ENCODE measurements around the gene ARHGAP8. TPM values are rescaled to one million over a fixed set of nuclear protein-coding genes. Genes with fewer than 3 reads are reported as not detected.

ARHGAP8 gene
- total RNA-seq, 2 donors from 2014 or later = 34.6 to 64.5 TPM

DNA sequence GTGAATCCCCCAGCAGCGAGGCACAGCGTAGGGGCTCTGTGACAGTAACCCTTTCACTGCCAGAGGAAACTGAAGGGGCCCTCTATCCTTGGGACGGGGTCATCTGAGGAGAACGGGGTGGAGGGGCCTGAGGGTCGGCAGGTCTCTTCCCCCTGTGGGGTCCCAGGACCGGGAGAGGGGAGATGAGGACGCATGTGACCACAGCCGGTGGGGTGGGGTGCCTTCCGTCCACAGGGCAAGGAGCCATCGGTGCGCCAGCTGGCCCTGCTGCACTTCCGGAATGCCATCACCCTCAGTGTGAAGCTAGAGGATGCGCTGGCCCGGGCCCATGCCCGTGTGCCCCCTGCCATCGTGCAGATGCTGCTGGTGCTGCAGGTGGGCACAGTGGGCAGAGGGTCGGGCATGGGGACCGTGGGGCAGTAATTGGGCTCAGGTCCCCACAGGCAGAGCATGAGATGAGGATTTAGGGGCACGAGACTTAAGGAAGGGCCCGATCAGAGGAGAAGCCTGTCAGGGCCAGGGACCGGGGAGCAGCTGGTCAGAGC lies 20.3 kb upstream of the ARHGAP8 start:
- Histone ChIP-seq H3K36me3 (no peaks in the 10 kb centered on the region), H3K27me3 (replicated peaks; ENCODE audit: insufficient read depth) (no peaks in the 10 kb centered on the region), H3K9me3 (no peaks in the 10 kb centered on the region), H3K27ac (no peak overlapping the region), H3K4me1 (replicated peaks) (no peaks in the 10 kb centered on the region), H3K4me3 (no peak overlapping the region)
- TF ChIP-seq, protein P1, sequence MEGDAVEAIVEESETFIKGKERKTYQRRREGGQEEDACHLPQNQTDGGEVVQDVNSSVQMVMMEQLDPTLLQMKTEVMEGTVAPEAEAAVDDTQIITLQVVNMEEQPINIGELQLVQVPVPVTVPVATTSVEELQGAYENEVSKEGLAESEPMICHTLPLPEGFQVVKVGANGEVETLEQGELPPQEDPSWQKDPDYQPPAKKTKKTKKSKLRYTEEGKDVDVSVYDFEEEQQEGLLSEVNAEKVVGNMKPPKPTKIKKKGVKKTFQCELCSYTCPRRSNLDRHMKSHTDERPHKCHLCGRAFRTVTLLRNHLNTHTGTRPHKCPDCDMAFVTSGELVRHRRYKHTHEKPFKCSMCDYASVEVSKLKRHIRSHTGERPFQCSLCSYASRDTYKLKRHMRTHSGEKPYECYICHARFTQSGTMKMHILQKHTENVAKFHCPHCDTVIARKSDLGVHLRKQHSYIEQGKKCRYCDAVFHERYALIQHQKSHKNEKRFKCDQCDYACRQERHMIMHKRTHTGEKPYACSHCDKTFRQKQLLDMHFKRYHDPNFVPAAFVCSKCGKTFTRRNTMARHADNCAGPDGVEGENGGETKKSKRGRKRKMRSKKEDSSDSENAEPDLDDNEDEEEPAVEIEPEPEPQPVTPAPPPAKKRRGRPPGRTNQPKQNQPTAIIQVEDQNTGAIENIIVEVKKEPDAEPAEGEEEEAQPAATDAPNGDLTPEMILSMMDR (IDR thresholded peaks at IDR 0.05) = no peak
- TF ChIP-seq POLR2AphosphoS5 (IDR thresholded peaks at IDR 0.05) = no peak
- TF ChIP-seq POLR2A (IDR thresholded peaks at IDR 0.05) = no peak
- 86% methylated on average over 21 of the region's 21 CpGs for WGBS
- intact Hi-C loops (cut with DNase I) = no loop called here
- DNase-seq (ENCODE audit: low spot score) = no peak

GRCh38 chr22:44732661-44733060 lies 19.7 kb upstream of the ARHGAP8 start:
- H3K36me3 ChIP-seq = no peaks in the 10 kb centered on the region
- 92% methylated on average over 27 of the region's 27 CpGs for WGBS
- intact Hi-C loops (cut with DNase I) = no loop called here
- H3K9me3 ChIP-seq = no peaks in the 10 kb centered on the region
- TF ChIP-seq, protein P1 (IDR thresholded peaks at IDR 0.05) = no peak
- TF ChIP-seq POLR2A (IDR thresholded peaks at IDR 0.05) = no peak
- no peak for TF ChIP-seq POLR2AphosphoS5 (IDR thresholded peaks at IDR 0.05)
- no peaks in the 10 kb centered on the region for H3K4me1 ChIP-seq (replicated peaks)
- no peak overlapping the region for H3K4me3 ChIP-seq
- H3K27ac ChIP-seq = no peak overlapping the region
- DNase-seq (ENCODE audit: low spot score) = no peak
- no peaks in the 10 kb centered on the region for H3K27me3 ChIP-seq (replicated peaks; ENCODE audit: insufficient read depth)

DNA sequence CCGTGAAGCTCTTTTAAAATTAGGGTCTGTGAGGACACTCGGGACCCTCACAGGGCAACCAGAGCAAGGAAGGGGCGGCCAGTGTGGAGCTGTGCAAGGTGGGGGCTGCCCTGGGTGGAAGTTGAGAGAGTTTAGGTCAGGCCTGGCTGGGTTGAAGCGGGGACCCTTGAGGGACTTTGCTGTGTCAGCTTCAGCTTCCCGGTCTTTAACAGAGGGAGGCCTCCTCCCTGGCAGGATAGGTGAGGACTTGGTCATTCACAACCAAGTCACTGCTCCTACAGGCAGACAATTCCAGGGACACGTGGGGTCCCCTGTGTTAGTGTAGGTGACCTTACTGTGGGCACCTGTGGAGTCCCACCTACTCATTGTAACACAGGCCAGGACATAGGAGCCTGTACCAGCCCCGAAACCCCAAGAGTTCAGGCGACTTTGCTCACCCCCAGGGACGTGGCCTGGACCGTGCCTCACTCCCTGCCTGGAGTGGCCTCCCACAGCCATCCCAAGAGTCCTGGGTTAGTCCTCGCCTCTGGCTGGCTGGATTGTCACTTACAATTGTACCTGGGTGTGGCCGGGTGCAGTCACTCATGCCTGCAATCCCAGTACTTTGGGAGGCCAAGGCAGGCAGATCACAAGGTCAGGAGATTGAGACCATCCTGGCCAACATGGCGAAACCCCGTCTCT lies 18.8 kb upstream of the ARHGAP8 start:
- no peak overlapping the region for H3K27ac ChIP-seq
- DNase-seq (ENCODE audit: low spot score) = no peak
- WGBS = 93% methylated on average over 14 of the region's 14 CpGs
- no peaks in the 10 kb centered on the region for H3K36me3 ChIP-seq
- no peaks in the 10 kb centered on the region for H3K9me3 ChIP-seq
- no peaks in the 10 kb centered on the region for H3K4me1 ChIP-seq (replicated peaks)
- intact Hi-C loops (cut with DNase I) = no loop called here
- H3K4me3 ChIP-seq = no peak overlapping the region
- TF ChIP-seq, protein P1 (IDR thresholded peaks at IDR 0.05) = no peak
- TF ChIP-seq POLR2AphosphoS5 (IDR thresholded peaks at IDR 0.05) (no peak), POLR2A (IDR thresholded peaks at IDR 0.05) (no peak)
- H3K27me3 ChIP-seq (replicated peaks; ENCODE audit: insufficient read depth) = no peaks in the 10 kb centered on the region

DNA sequence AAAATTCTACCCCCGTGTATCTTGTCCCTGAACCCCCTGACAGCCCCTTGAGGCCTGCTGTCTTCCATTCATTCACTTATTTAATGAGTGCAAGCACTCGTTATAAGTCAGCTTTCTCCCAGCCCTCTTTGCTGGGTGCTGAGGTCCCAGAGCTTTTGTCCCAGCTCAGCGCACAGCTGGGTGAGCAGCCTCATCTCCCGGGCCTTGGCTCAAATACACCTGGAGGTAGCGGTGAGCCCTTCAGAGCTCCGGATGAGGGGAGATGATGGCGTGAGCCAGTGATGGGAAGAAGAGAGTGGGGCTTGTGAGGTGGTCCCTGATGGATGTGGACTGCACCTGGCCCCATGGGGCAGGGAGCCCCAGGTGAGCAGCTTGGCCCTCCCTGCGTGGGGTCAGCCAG lies 18.1 kb upstream of the ARHGAP8 start:
- WGBS = 68% methylated on average over 8 of the region's 8 CpGs
- intact Hi-C loops (cut with DNase I) = no loop called here
- H3K4me1 ChIP-seq (replicated peaks) = no peaks in the 10 kb centered on the region
- no peak overlapping the region for H3K27ac ChIP-seq
- H3K9me3 ChIP-seq = no peaks in the 10 kb centered on the region
- H3K36me3 ChIP-seq = no peaks in the 10 kb centered on the region
- TF ChIP-seq, protein P1 (IDR thresholded peaks at IDR 0.05) = no peak
- TF ChIP-seq POLR2A (IDR thresholded peaks at IDR 0.05) (no peak), POLR2AphosphoS5 (IDR thresholded peaks at IDR 0.05) (no peak)
- H3K4me3 ChIP-seq = no peak overlapping the region
- H3K27me3 ChIP-seq (replicated peaks; ENCODE audit: insufficient read depth) = no peaks in the 10 kb centered on the region
- DNase-seq (ENCODE audit: low spot score) = no peak

Measured in prostate gland (tissue), 2 donors.